Urinary bladder (tissue), 4 donors: ENCODE data around the gene CNOT10. TPM values are rescaled to one million over a fixed set of nuclear protein-coding genes. Genes with fewer than 3 reads are reported as not detected.
"Not testable (repeated sequence)": the region's sequence is repeated elsewhere in the genome, so short reads cannot be mapped to it uniquely, and the experiment has no call there.

Source experiments
- DNase-seq: peaks from one replicate; pipeline ENCODE4 v3.0.0-alpha.2; 2015; ENCODE audit errors: extremely low spot score
- H3K27ac ChIP-seq: one replicate; pipeline ENCODE4 v1.5.1; 2013; ENCODE audit warnings: low read depth, mild to moderate bottlenecking, moderate library complexity
- H3K36me3 ChIP-seq: one replicate; pipeline ENCODE4 v1.6.1; 2013; ENCODE audit warnings: mild to moderate bottlenecking, moderate library complexity; ENCODE audit not compliant: insufficient read depth
- H3K4me1 ChIP-seq: one replicate; pipeline ENCODE4 v1.6.1; 2013; ENCODE audit warnings: mild to moderate bottlenecking, moderate library complexity; ENCODE audit not compliant: insufficient read depth
- H3K4me3 ChIP-seq: one replicate; pipeline ENCODE4 v1.5.1; 2013; ENCODE audit warnings: low read depth, low read length
- WGBS: extraction: QIAGEN DNeasy Blood & Tissue Kit; methylation state at CpG from one replicate; pipeline ENCODE4 v1.1.7; 2013; 5-methylcytosine and 5-hydroxymethylcytosine counted together
- polyA plus RNA-seq: library from polyadenylated mRNA; stranded (reverse); fragments of 200-250 nt; gene quantifications from one replicate; pipeline ENCODE4 v1.2.3, GENCODE V29; 2013
- total RNA-seq: library from RNA; depleted of rRNA; stranded (reverse); fragments of >200 nt; gene quantifications from one replicate; pipeline ENCODE4 v1.2.3, GENCODE V29; 2014
- donor health status: healthy with polysubstance abuse.
- donor health status: healthy.

Gene CNOT10, protein sequence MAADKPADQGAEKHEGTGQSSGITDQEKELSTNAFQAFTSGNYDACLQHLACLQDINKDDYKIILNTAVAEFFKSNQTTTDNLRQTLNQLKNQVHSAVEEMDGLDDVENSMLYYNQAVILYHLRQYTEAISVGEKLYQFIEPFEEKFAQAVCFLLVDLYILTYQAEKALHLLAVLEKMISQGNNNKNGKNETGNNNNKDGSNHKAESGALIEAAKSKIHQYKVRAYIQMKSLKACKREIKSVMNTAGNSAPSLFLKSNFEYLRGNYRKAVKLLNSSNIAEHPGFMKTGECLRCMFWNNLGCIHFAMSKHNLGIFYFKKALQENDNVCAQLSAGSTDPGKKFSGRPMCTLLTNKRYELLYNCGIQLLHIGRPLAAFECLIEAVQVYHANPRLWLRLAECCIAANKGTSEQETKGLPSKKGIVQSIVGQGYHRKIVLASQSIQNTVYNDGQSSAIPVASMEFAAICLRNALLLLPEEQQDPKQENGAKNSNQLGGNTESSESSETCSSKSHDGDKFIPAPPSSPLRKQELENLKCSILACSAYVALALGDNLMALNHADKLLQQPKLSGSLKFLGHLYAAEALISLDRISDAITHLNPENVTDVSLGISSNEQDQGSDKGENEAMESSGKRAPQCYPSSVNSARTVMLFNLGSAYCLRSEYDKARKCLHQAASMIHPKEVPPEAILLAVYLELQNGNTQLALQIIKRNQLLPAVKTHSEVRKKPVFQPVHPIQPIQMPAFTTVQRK
- total RNA-seq (50.7 TPM), polyA plus RNA-seq (14.3 TPM)

DNA sequence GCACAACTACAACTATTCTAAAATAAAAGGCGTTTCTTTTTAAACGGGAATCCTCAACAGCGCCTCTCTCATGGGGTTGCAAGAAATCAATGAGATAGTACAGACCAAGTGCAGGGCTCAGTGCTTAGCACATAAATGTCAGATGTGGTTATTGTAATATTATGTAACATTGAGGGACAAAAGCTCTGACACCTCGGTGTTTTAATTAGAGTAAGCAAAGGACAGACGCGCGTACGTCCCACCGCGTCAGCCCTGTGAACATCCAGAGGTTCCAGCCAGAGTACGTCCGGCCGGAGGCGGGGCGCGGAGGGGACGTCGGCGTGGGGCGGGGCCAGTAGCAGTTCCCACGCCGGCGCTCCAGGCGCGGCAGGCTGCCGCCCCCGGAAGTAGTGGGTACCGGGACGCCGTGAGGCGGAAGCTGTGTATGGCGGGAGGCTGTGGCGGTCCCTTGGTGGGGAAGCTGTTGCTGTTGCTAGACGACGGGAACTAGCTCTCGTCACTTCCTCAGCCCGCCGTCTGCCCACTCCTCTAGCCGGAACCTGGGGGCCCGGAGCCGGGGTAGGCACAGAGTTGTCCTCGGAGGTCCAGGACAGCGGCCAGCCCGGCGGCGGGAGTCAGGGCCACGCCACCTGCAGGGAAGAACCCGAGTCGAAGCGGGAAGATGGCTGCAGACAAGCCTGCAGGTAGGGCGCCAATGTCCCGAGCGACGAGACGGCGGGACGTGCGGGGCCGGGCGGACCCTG, at the start of gene CNOT10:
Gene CNOT10, plus strand, starts transcription at position 389 of the 743 bp plus-strand sequence. Its CDS starts 273 bp downstream, at position 662.
- Histone ChIP-seq H3K4me3 (peak within 1 kb of the TSS; percentile 69), H3K4me1 (no peaks in the 10 kb centered on the region), H3K36me3 (no peaks in the 10 kb centered on the region), H3K27ac (peak within 1 kb of the TSS; percentile 71)
- WGBS, result under 1% methylated on average over 60 of the region's 60 CpGs
- peak; percentile 83 for DNase-seq

DNA sequence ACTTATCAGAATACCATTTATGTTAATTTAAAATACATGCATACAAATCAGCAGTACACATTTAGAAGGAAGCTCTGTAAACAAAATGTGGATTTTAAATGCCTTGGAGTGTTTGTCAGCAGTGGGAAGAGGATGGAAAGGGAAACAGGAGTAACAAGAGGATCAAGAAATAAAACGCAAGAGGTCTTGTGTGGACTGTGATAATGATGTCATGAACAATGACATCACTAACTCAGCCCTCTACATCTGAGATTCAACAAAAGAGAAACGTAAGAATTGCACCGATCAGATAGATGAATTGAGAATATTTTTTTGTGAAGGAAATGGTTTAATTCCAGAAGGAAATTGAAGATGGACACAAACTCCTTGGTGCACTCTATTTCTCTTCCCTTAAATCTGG, 44.0 kb upstream of the CNOT10 start:
- Histone ChIP-seq H3K27ac (no peak overlapping the region), H3K4me1 (no peaks in the 10 kb centered on the region), H3K36me3 (no peaks in the 10 kb centered on the region), H3K4me3 (no peak overlapping the region)
- 63% methylated on average over 3 of the region's 3 CpGs for WGBS
- no peak for DNase-seq

DNA sequence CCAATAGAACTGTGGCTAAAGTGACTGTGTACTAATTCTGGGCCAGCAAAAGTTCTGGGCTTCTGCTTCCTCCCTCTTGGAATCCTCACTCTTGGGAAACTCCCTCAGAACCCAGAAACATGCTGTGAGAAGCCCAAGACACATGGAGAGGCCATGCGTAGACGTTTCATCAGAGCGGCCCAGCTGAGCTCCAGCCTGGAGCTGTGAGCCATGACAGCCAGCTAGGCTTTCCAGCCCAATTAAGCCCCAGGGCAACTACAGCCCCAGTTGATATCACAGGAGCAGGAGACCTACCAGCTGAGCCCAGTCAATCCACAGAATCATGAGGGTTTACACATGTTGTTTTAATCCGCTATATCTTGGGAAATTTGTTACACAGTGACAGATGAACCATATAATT, 43.6 kb upstream of the CNOT10 start:
- Histone ChIP-seq H3K27ac (no peak overlapping the region), H3K4me3 (no peak overlapping the region), H3K36me3 (no peaks in the 10 kb centered on the region), H3K4me1 (no peaks in the 10 kb centered on the region)
- 61% methylated on average over 4 of the region's 4 CpGs for WGBS
- no peak for DNase-seq

GRCh38 chr3:32643354-32643753, 41.6 kb upstream of the CNOT10 start:
- DNase-seq, result no peak
- Histone ChIP-seq H3K4me3 (no peak overlapping the region), H3K36me3 (no peaks in the 10 kb centered on the region), H3K4me1 (no peaks in the 10 kb centered on the region), H3K27ac (no peak overlapping the region)
- WGBS, result 88% methylated on average over 4 of the region's 4 CpGs

GRCh38 chr3:32643816-32644215, 41.2 kb upstream of the CNOT10 start:
- no peak for DNase-seq
- H3K4me1 ChIP-seq, result no peaks in the 10 kb centered on the region
- no peaks in the 10 kb centered on the region for H3K36me3 ChIP-seq
- WGBS, result 75% methylated on average over 4 of the region's 4 CpGs
- H3K27ac ChIP-seq, result no peak overlapping the region
- H3K4me3 ChIP-seq, result no peak overlapping the region

GRCh38 chr3:32644380-32644779, 40.6 kb upstream of the CNOT10 start:
- no peak overlapping the region for H3K4me3 ChIP-seq
- H3K27ac ChIP-seq, result no peak overlapping the region
- DNase-seq, result no peak
- H3K36me3 ChIP-seq, result no peaks in the 10 kb centered on the region
- H3K4me1 ChIP-seq, result no peaks in the 10 kb centered on the region

GRCh38 chr3:32646761-32647160, 38.2 kb upstream of the CNOT10 start:
- Histone ChIP-seq H3K4me3 (no peak overlapping the region), H3K27ac (no peak overlapping the region), H3K36me3 (no peaks in the 10 kb centered on the region), H3K4me1 (no peaks in the 10 kb centered on the region)
- DNase-seq, result no peak
- 25% methylated on average over 1 of the region's 1 CpG for WGBS

DNA sequence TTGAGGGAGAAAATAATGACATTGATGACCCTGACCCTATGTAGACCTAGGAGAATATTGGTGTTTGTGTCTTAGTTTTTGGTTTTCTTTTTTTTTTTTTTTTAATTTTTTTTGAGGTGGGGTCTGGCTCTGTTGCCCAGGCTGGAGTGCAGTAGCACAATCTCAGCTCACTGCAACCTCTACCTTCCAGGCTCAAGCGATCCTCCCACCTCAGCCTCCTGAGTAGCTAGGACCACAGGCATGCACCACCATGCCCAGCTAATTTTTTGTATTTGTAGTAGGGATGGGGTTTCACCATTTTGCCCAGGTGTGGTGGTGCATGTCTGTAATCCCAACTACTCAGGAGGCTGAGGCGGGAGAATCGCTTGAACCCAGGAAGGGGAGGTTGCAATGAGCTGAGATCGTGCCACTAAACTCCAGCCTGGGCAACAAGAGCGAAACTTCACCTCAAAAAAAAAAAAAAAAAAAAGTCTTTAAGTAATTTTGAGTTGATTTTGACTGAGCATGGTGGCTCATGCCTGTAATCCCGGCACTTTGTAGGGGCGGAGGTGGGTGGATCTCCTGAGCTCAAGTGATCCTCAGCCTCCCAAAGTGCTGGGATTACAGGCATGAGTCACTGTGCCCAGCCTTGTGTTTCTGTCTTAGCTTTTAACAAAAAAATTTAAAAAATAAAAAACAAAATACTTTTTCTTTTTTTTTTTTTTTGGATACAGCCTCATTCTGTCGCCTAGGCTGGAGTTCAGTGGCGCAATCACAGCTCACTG, 32.5 kb upstream of the CNOT10 start:
- not testable (repeated sequence) for H3K36me3 ChIP-seq, H3K27ac ChIP-seq, H3K4me3 ChIP-seq, DNase-seq, H3K4me1 ChIP-seq
- 92% methylated on average over 9 of the region's 9 CpGs for WGBS

DNA sequence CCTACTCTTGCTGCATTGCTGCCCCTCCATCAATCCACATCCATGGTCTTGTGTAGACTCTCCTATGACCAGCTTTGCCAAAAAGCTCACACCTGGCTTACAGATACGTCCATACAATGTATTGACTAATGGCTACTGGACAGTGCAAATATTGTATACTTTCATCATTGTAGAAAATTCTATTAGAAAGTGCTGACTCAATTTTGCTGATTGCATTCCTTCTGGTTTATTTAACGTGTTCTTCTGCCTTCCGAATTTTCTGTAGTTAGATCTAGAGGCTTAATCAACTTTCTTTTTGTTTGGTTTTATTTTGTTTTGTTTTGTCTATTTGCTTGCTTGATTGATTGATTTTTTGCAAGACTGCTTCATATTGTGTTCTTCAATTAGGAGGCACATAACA, 29.8 kb upstream of the CNOT10 start:
- no peak overlapping the region for H3K4me3 ChIP-seq
- no peaks in the 10 kb centered on the region for H3K36me3 ChIP-seq
- no peaks in the 10 kb centered on the region for H3K4me1 ChIP-seq
- no peak overlapping the region for H3K27ac ChIP-seq
- no peak for DNase-seq
- WGBS, result 87% methylated on average over 3 of the region's 3 CpGs

GRCh38 chr3:32660634-32661033, 24.4 kb upstream of the CNOT10 start:
- WGBS, result 93% methylated on average over 3 of the region's 3 CpGs
- no peak for DNase-seq
- Histone ChIP-seq H3K4me3 (no peak overlapping the region), H3K4me1 (no peaks in the 10 kb centered on the region), H3K36me3 (no peaks in the 10 kb centered on the region), H3K27ac (no peak overlapping the region)

DNA sequence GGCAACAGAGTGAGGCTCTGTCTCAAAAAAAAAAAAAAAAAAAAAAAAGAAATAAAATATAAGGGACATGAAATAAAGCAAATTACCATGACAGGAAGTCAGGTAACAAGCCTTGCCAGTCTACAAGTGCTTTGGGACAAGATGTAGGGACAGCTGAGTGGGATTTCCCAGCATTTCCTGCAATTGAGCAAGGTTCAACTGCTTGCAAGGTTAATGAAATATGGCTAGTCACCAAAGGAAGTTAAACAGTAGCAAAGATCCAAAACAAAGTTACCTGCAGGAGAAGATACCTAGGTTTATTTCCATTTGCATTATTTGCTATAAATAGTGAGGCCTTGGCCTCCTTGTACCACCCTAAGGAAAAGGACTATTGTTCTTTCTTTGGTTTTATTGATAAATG, 22.3 kb upstream of the CNOT10 start:
- H3K4me3 ChIP-seq, result no peak overlapping the region
- no peak for DNase-seq
- H3K27ac ChIP-seq, result no peak overlapping the region
- H3K4me1 ChIP-seq, result no peaks in the 10 kb centered on the region
- no peaks in the 10 kb centered on the region for H3K36me3 ChIP-seq

- H3K27ac ChIP-seq, DNase-seq, H3K4me1 ChIP-seq, H3K36me3 ChIP-seq, H3K4me3 ChIP-seq: not testable (repeated sequence)
- WGBS, result 48% methylated on average over 5 of the region's 5 CpGs
Measured at GRCh38 chr3:32664630-32665075, 20.3 kb upstream of the CNOT10 start.

DNA sequence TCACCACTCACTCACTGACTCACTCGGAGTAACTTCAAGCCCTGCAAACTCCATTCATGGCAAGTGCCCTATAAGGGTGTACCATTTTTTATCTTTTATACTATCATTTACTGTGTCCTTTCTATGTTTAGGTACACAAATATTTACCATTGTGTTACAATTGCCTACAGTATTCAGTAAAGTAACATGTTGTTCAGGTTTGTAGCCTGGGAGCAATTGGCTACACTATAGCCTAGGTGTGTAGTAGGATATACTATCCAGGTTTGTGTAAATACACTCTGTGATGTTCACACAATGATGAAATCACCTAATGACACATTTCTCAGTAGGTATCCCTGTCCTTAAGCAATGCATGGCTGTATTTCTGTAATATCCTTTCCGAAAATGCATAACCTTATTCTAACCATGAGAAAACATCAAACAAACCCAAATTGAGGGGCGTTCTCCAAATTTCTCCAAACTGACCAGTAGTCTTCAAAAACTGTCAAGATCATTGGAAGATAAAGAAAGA, 17.9 kb upstream of the CNOT10 start:
- no peak overlapping the region for H3K27ac ChIP-seq
- H3K36me3 ChIP-seq, result no peaks in the 10 kb centered on the region
- no peaks in the 10 kb centered on the region for H3K4me1 ChIP-seq
- 83% methylated on average over 3 of the region's 3 CpGs for WGBS
- DNase-seq, result no peak
- no peak overlapping the region for H3K4me3 ChIP-seq
